HG02870 (cell line): ENCODE measurements around the gene CPEB2.

ENCODE experiments used
- ATAC-seq: cut with Tn5 transposase; IDR thresholded peaks from one replicate; pipeline ENCODE4 v1.9.1; 2021; ENCODE audit warnings: mild to moderate bottlenecking, moderate library complexity; ENCODE audit not compliant: unreplicated experiment

The CPEB2 gene

GRCh38 chr4:15001869-15002658 lies at the start of gene CPEB2:
TSS of gene CPEB2 (plus strand) at chr4:15002481. CDS start at chr4:15002674, 193 bp downstream.
- peak; percentile 61 for ATAC-seq

GRCh38 chr4:14958436-14958835 lies 43.8 kb upstream of the CPEB2 start:
- ATAC-seq: no peak

DNA sequence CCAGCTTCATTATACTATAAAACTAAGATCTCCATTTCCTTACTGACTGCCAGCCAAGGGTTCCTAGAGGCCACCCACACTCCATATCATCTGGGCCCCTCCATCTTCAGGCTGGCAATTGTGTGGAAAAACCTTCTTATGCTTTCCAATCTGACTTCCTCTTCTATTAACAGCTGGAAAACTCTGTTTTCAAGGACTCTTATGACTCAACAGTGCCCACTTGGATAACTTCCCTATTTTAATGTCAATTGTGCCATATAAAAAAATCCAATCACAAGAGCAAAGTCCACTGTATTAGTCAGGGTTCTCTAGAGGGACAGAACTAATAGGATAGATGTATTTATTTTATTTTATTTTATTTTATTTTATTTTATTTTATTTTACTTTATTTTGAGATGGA lies 41.0 kb upstream of the CPEB2 start:
- ATAC-seq: no peak

GRCh38 chr4:14965071-14965470 lies 37.2 kb upstream of the CPEB2 start:
- no peak for ATAC-seq

DNA sequence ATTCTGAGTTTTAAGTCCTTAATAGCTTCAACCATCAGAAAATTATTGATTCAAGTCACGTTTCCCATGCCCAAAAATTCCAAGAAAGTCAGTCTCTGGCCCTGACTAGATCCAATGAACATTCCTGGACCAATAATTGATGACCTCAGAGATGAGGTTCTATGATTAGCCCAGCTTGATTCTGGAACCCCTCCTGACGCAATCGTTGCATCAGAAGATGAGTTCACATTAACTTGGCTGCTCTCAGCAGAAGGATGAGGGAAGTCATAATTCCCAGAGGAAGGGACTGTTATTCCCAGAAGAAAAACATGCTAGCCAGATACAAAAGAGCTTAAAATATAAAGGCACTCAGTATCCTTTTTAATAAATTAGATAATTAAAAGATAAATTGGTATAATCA lies 34.3 kb upstream of the CPEB2 start:
- no peak for ATAC-seq

- no peak for ATAC-seq
These were observed 24.5 kb upstream of the CPEB2 start for GRCh38 chr4:14977830-14978229.

- ATAC-seq: no peak
These were observed 17.8 kb upstream of the CPEB2 start for GRCh38 chr4:14984448-14984847.

GRCh38 chr4:14985161-14985560 lies 17.1 kb upstream of the CPEB2 start:
- no peak for ATAC-seq

GRCh38 chr4:14985843-14986242 lies 16.4 kb upstream of the CPEB2 start:
- no peak for ATAC-seq

GRCh38 chr4:14987054-14987453 lies 15.2 kb upstream of the CPEB2 start:
- no peak for ATAC-seq

DNA sequence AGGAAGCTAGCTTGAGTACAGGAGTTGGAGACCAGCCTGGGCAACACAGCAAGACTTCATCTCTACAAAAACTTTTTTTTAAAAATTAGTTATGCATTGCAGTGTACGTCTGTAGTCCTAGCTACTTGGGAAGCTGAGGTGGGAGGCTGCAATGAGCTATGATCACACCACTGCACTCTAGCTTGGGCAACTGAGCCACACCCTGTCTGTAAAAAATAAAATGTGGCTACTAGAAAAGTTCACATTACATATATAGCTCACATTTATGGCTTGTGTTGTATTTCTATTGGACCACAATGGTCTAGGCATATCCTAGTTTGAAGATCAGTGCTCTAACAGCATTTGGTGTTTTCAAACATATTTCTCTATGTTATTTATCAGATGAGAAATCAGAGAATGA lies 11.8 kb upstream of the CPEB2 start:
- no peak for ATAC-seq

DNA sequence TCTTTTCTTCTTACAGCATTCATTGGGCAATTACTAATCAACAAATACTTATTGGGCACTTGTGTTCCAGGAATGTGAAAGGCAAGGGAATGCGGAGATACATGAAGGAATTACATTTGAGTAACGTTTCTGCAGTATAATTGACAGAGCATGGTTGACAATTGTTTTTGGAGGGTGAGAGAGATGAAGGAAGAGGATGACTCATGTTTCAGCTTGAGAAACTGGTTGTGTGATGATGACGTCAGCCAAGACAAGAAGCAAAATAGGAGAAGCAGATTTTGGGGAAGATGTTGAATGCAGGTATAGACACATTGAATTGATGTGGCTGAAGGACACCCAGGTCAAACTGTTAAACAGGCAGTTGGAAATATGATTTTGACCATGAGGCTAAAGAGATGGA lies 8.0 kb upstream of the CPEB2 start:
- no peak for ATAC-seq

GRCh38 chr4:15001248-15001868 lies 923 bp upstream of the CPEB2 start:
- ATAC-seq: peak; percentile 20

DNA sequence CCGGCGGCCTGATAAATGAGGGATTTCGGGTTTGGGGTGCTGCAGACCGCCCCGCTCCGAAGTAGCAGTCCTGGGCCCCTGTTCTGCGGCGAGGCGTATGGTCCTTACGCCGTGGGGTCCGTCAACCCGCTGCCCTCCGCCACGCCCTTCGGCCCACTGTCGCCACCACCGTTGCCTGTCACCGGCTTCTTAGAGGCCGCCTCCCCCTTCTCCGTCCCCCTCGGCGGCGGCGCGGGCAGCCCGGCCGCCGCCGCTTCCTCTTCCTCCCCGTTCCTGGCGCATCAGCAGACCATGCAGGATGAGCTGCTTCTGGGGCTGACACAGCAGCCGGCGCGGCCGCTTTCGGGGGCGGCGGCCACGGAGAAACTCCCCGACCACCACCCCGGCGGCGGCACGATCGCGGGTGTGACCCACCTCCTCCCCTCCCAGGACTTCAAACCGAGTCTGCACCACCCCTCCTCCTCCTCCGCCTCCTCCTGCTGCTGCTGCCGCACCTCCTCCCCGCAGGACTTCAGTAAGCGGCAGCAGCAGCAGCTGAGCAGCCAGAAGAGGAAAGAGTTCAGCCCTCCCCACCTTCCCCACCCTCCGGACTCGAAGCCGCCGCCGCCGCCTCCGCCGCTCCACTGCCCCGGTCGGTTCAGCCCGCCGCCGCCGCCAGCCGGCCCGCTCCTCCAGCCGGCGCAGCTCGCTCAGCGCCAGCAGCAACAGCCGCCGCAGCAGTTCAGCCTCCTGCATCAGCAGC lies 549 bp downstream of the CPEB2 start:
- peak; percentile 26 for ATAC-seq

GRCh38 chr4:15003401-15003890 lies 1.2 kb downstream of the CPEB2 start:
- ATAC-seq: peak; percentile 12

DNA sequence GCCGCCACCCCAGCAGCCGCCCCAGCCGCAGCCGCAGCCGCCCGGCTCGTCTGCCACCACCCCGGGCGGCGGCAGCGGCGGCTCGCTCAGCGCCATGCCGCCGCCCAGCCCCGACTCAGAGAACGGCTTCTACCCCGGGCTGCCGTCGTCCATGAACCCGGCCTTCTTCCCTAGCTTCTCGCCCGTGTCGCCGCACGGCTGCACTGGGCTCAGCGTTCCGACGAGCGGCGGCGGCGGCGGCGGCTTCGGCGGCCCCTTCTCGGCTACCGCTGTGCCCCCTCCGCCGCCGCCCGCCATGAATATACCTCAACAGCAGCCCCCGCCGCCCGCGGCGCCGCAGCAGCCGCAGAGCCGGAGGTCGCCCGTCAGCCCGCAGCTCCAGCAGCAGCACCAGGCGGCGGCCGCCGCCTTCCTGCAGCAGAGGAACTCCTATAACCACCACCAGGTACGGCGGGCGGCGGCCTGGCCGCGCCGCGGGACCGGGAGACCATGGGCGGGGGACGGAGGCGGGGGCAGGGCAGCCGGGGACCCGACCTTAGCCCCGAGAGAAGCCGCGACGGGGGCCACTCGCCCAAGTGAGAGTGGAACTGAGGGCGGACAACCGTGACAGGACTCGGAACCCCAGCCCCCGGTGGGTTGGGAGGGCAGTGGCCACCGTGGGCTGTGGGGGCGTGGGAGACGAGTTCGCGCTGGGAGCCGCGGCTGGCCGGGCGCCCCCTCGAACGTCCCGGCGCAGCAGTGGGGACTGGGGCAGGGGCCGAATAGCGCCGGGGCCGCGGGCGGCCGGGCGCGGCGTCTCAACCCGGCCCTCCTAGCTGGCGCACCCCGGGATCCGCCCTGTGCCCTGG lies 1.8 kb downstream of the CPEB2 start:
- no peak for ATAC-seq

DNA sequence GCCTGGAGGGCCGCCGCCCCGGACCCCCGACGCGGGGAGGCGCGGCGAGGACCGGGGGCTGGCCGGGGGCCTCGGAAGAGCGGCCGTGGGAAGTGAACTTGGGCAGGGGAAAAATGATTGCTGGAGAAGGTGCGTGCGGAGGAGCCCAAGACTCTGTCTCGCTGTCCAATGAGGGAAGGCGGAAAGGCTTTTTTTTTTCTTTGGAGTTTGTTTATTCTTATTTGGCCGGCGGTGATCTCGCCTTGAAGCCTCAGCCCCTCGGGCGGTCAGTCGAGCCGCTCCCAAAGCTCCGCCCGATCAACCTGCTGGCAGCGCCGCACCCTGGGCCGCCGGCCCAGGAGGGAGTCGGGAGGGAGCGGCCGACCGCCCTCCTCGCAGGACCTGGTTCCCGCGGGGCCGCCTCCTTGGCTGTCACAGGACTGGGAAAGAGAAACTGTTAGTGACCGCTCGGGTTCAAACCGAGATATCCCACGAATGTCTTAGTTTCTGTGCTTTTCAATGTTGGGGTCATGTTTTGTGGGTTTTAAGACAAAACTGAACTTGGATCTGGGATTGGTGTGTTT lies 2.5 kb downstream of the CPEB2 start:
- ATAC-seq: no peak

- no peak for ATAC-seq
These were observed 3.3 kb downstream of the CPEB2 start for GRCh38 chr4:15005474-15006115.

DNA sequence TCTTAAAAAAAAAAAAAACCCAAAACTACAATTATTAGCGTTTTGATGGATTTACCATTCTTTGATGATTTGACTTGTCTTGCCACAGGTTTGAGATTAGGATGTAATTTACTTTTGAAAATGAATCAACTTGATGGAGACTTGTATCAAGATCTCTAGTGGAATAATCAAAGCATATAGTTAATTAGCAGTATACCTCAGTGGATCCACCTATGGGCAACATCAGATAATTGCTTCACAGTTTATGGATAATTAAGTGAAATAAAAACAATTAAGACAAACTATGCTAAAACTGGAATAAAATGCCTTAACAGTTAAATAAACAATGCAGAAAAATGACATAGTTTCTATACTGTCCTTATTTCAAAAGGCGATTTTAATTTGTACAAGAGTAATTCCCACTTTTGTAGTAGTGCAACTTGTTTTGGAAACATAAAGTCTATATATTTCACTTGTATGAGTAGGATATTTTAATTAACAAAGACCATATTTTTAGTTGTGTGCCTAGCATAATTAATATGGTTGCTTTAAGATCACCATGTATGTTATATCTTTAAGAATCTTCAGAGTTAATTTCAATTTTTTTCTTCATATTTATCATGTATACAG lies 4.2 kb downstream of the CPEB2 start:
- ATAC-seq: no peak

- no peak for ATAC-seq
These were observed 4.9 kb downstream of the CPEB2 start for GRCh38 chr4:15007201-15007600.
